GM10847 (cell line): ENCODE results near the gene SLC2A13.

Source experiments
- POLR2A ChIP-seq: IDR thresholded peaks from 2 replicates; pipeline ENCODE4 v1.6.1; 2011; ENCODE audit not compliant: insufficient read length; ENCODE audit errors: extremely low read depth

Gene SLC2A13

GRCh38 chr12:40068416-40068815, 37.5 kb downstream of the SLC2A13 start:
- no peak for TF ChIP-seq POLR2A

- TF ChIP-seq POLR2A, result no peak
Measured at GRCh38 chr12:40065636-40066035, 40.2 kb downstream of the SLC2A13 start.

DNA sequence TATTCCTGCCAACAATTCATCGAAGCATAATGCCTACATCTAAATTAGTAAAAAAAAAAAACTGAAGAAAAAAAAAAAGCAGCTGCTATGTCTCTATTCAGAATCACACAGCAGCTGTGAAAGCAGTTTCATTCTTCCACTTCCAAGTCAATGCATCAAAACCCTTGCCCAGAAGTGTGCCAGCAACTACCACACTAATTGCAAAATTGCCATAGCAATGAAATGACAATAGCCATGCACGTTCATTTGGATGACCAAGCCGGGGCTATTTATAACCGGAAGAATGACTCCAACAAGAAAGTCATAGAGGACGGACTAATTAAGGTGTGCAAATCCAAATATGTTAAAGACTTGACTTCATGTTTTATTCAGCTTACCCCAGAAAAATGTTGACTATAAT, 42.5 kb downstream of the SLC2A13 start:
- TF ChIP-seq POLR2A, result no peak

- TF ChIP-seq POLR2A, result no peak
Measured at GRCh38 chr12:40058721-40059190, 47.1 kb downstream of the SLC2A13 start.

GRCh38 chr12:40056373-40056772, 49.5 kb downstream of the SLC2A13 start:
- TF ChIP-seq POLR2A, result no peak

- no peak for TF ChIP-seq POLR2A
Measured at GRCh38 chr12:40055776-40056175, 50.1 kb downstream of the SLC2A13 start.

- no peak for TF ChIP-seq POLR2A
Measured at GRCh38 chr12:40055228-40055579, 50.7 kb downstream of the SLC2A13 start.

DNA sequence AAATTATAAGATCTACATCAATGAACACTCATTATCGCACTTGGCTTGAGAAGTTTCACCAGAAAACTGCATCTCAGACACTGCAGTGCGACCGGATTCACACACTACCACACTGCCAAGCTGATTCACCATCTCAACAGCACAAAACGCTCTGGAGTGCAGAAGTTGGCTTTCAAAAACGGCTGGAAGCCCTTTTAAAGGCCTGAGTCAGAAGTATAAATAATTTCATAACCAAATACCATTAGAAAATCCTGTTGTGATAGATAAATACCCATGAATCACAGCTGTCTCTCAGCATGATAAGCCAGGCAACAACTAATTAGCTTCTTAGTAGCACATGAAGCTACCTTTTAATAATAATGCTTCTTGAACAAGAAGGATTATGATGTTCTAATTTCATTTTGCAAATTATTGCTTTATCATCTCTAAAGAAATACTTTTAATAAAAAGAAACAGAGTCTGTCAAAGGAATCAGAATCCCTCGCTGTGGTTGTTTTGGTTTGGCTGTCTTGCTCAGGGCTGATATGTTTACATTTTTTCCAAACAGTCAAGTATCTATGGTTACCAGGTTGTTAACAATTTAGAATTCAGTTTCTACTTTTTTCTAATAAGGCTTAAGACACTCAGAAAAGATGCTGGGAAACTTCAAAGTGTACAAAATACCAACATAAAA, 51.2 kb downstream of the SLC2A13 start:
- no peak for TF ChIP-seq POLR2A

- no peak for TF ChIP-seq POLR2A
Measured at GRCh38 chr12:40049268-40049667, 56.6 kb downstream of the SLC2A13 start.

DNA sequence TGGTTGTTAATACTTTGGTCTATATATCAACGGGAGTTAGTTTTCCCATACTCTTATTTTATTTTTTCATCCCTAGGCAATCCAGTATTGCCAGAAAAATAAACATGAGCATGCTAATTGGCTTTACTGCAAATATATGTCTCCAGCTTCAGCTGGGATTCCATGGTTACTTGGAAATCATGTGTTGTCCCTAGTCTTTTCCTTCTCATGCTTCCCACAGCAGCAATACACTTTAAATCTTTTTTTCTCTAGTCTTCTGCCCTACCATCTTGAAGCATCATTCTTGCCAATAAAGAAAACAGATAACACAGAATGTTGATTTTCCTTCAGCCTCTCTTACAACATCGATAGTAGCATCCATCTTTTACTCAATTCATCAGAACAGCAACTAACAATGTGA, 60.2 kb downstream of the SLC2A13 start:
- no peak for TF ChIP-seq POLR2A

GRCh38 chr12:40044396-40044795, 61.5 kb downstream of the SLC2A13 start:
- TF ChIP-seq POLR2A, result no peak

DNA sequence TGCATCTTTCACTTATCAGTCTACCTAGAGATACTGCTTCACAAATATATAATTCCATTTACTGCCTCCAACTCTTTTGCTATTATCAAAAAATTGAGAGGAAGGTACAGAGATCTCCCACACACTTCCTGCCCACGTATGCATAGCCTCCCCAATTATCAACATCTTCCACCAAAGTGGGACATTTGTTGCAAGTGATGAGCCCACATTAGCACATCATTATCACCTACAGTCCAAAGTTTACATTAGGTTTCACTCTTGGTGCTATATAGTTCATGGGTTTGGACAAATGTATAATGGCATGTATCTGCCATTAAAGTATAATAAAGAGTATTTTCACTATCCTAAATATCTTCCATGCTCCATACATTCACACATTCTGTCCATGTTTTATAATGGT, 66.3 kb downstream of the SLC2A13 start:
- TF ChIP-seq POLR2A, result no peak

- no peak for TF ChIP-seq POLR2A
Measured at GRCh38 chr12:40038619-40039018, 67.3 kb downstream of the SLC2A13 start.

DNA sequence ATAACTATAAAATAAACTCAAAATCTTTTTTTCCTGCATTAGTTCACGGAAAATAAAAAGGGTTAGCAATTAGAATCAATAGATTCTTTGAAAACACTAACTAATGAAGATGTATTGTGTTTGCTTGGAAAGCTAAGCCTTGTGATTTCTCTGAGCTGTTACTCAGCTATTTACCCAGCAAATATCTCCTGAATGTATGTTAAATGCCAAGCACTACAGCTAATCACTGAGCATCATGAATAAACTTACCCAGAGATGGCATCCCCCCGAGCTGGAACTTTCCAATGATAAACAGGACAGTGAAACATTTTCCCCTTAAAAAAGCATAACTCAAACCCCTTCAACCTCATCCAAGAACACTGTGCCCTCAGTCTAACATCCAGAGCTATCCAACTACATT, 71.2 kb downstream of the SLC2A13 start:
- no peak for TF ChIP-seq POLR2A

- no peak for TF ChIP-seq POLR2A
Measured at GRCh38 chr12:40034156-40034555, 71.7 kb downstream of the SLC2A13 start.

DNA sequence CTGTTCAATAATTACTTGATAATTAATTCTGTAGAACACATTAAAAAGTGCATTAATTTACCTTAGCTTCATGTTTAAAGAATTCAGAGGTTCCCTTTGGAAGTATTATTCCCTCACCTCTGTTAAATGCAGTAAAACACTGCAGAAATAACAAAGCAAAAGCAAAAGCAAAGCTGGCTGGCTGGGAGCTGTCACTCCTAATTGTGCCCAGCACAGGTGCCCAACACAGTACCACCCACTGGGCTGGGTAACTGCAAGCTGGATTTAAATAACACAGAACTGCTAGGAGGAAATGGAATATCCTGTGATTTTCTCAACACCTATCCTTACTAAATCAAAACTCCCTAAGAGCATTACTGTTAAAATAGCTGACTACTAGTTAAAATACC, 72.6 kb downstream of the SLC2A13 start:
- TF ChIP-seq POLR2A, result no peak
